Frontal cortex (tissue), 4 donors: ENCODE measurements around the gene PYGO2. TPM values are rescaled to one million over a fixed set of nuclear protein-coding genes. Genes with fewer than 3 reads are reported as not detected.

Experiments used
- DNase-seq, 2 donors: peaks; one replicate each; pipeline ENCODE4 v3.0.0; 2012; ENCODE audit warnings: low spot score in 2 of 2
- FAIRE-seq: peaks from 2 replicates; lab custom pipeline; 2012; peaks lifted over from hg19 to GRCh38; lab: Jason Lieb, UNC
- total RNA-seq: library from RNA; depleted of rRNA; stranded (reverse); fragments of >200 nt; gene quantifications from one replicate; pipeline ENCODE4 v1.2.3, GENCODE V29; 2014
- donor health status: control.
- donor health status: control.
- donor health status: control.

PYGO2 gene
- total RNA-seq, 1 donor from 2014 or later: 9.4 TPM

GRCh38 chr1:154967331-154967950, 5.9 kb upstream of the PYGO2 start:
- DNase-seq: no peak
- no peak for FAIRE-seq

- DNase-seq: no peak
- no peak for FAIRE-seq
Measured at GRCh38 chr1:154966111-154966510, 4.5 kb upstream of the PYGO2 start.

GRCh38 chr1:154964359-154964758, 2.8 kb upstream of the PYGO2 start:
- FAIRE-seq (no peak), DNase-seq (no peak)

- DNase-seq (no peak), FAIRE-seq (no peak)
Measured at GRCh38 chr1:154963643-154964042, 2.1 kb upstream of the PYGO2 start.

GRCh38 chr1:154962795-154963330, 1.3 kb upstream of the PYGO2 start:
- no peak for FAIRE-seq
- no peak for DNase-seq

GRCh38 chr1:154962156-154962749, 671 bp upstream of the PYGO2 start:
- DNase-seq: peak in 1 of 2 donors; percentile 49
- FAIRE-seq: no peak

GRCh38 chr1:154960446-154961136, 991 bp downstream of the PYGO2 start:
- DNase-seq: no peak
- FAIRE-seq: no peak

- DNase-seq: no peak
- FAIRE-seq: no peak
Measured at GRCh38 chr1:154959426-154959780, 2.2 kb downstream of the PYGO2 start.

GRCh38 chr1:154958681-154959425, 2.7 kb downstream of the PYGO2 start:
- FAIRE-seq (no peak), DNase-seq (no peak)

GRCh38 chr1:154958036-154958435, 3.5 kb downstream of the PYGO2 start:
- no peak for FAIRE-seq

GRCh38 chr1:154957091-154957657, 4.4 kb downstream of the PYGO2 start:
- FAIRE-seq: no peak
- DNase-seq: no peak

More at GRCh38 chr1:154958036-154958435, 3.5 kb downstream of the PYGO2 start:
- no peak for DNase-seq

- FAIRE-seq (no peak), DNase-seq (no peak)
Measured at GRCh38 chr1:154956544-154956941, 5.0 kb downstream of the PYGO2 start.

- DNase-seq (peak; percentile 89 to 90), FAIRE-seq (no peak)
Measured at GRCh38 chr1:154955718-154956543, 5.7 kb downstream of the PYGO2 start, which contains the start of gene PBXIP1. PBXIP1 (minus strand) TSS chr1:154956099; CDS start chr1:154953721, 2,378 bp downstream.

- DNase-seq (peak in 1 of 2 donors; percentile 70), FAIRE-seq (no peak)
Measured at GRCh38 chr1:154955039-154955717, 6.4 kb downstream of the PYGO2 start.

GRCh38 chr1:154954541-154954940, 7.0 kb downstream of the PYGO2 start:
- DNase-seq: no peak
- FAIRE-seq: no peak

- DNase-seq: no peak
Measured at GRCh38 chr1:154953611-154954038, 8.0 kb downstream of the PYGO2 start.

GRCh38 chr1:154952664-154953063, 8.9 kb downstream of the PYGO2 start:
- no peak for DNase-seq
- FAIRE-seq: no peak

More at GRCh38 chr1:154953611-154954038, 8.0 kb downstream of the PYGO2 start:
- no peak for FAIRE-seq

- FAIRE-seq: no peak
Measured at GRCh38 chr1:154951901-154952657, 9.5 kb downstream of the PYGO2 start.

More at GRCh38 chr1:154951901-154952657, 9.5 kb downstream of the PYGO2 start:
- no peak for DNase-seq
